Fibroblast of skin of back (primary cell): ENCODE results near the gene TIPIN. TPM values are rescaled to one million over a fixed set of nuclear protein-coding genes. Genes with fewer than 3 reads are reported as not detected.
A peak's percentile ranks its signal among the peaks of the same experiment; 100 is the strongest.
"Not testable (repeated sequence)": the region's sequence is repeated elsewhere in the genome, so short reads cannot be mapped to it uniquely, and the experiment has no call there.

Experiments used
- DNase-seq: peaks from one replicate; pipeline ENCODE4 v3.0.0-alpha.2; 2013
- polyA plus RNA-seq, 2 experiments: library from polyadenylated mRNA; unstranded; fragments of 120-200 nt; gene quantifications; one replicate each; pipeline ENCODE4 v1.2.1, GENCODE V29; 2013; ENCODE audit not compliant: insufficient read length in 2 of 2

TIPIN gene
- polyA plus RNA-seq (2013, experiment 1 of 2; ENCODE audit: insufficient read length), result 10.6 TPM
- 6.5 TPM for polyA plus RNA-seq (2013, experiment 2 of 2; ENCODE audit: insufficient read length)

- DNase-seq, result peak; percentile 94
Observed at GRCh38 chr15:66356359-66357236, at the start of gene TIPIN. Gene TIPIN (minus strand): TSS chr15:66356685. CDS start chr15:66352947, 3,738 bp downstream.

- peak; percentile 57 for DNase-seq
Observed at GRCh38 chr15:66405615-66406014, 49.1 kb upstream of the TIPIN start.

GRCh38 chr15:66405007-66405406, 48.5 kb upstream of the TIPIN start:
- no peak for DNase-seq

- no peak for DNase-seq
Observed at GRCh38 chr15:66404532-66404931, 48.0 kb upstream of the TIPIN start.

GRCh38 chr15:66404122-66404521, 47.6 kb upstream of the TIPIN start:
- DNase-seq, result no peak

GRCh38 chr15:66403323-66403722, 46.8 kb upstream of the TIPIN start:
- no peak for DNase-seq

GRCh38 chr15:66402761-66403284, 46.3 kb upstream of the TIPIN start:
- DNase-seq, result no peak

- DNase-seq, result peak; percentile 30
Observed at GRCh38 chr15:66401130-66402021, 44.9 kb upstream of the TIPIN start.

- peak; percentile 31 for DNase-seq
Observed at GRCh38 chr15:66400351-66400774, 43.9 kb upstream of the TIPIN start.

- DNase-seq, result no peak
Observed at GRCh38 chr15:66399276-66399675, 42.8 kb upstream of the TIPIN start.

- no peak for DNase-seq
Observed at GRCh38 chr15:66394915-66395314, 38.4 kb upstream of the TIPIN start.

GRCh38 chr15:66394472-66394871, 38.0 kb upstream of the TIPIN start:
- DNase-seq, result no peak

GRCh38 chr15:66393037-66393436, 36.6 kb upstream of the TIPIN start:
- DNase-seq, result not testable (repeated sequence)

- DNase-seq, result no peak
Observed at GRCh38 chr15:66390678-66391077, 34.2 kb upstream of the TIPIN start.

- DNase-seq, result no peak
Observed at GRCh38 chr15:66389859-66390381, 33.4 kb upstream of the TIPIN start.

GRCh38 chr15:66389098-66389858, 32.8 kb upstream of the TIPIN start:
- DNase-seq, result no peak

- no peak for DNase-seq
Observed at GRCh38 chr15:66388576-66388975, 32.1 kb upstream of the TIPIN start.

- DNase-seq, result no peak
Observed at GRCh38 chr15:66388043-66388363, 31.5 kb upstream of the TIPIN start.

GRCh38 chr15:66387163-66388042, 30.9 kb upstream of the TIPIN start:
- DNase-seq, result peak; percentile 77

GRCh38 chr15:66386204-66387123, 30.0 kb upstream of the TIPIN start, which contains the start of gene MAP2K1:
Gene MAP2K1 (plus strand): TSS chr15:66386912. CDS start chr15:66387348, 436 bp downstream.
- DNase-seq, result peak; percentile 97
